Breast epithelium (tissue), 3 donors: Measurements from ENCODE around the gene GANAB.
A peak's percentile ranks its signal among the peaks of the same experiment; 100 is the strongest.

Source experiments
- POLR2A ChIP-seq: fragments of 450-650 bp; IDR thresholded peaks from one replicate; pipeline ENCODE4 v1.6.1; 2016; ENCODE audit warnings: antibody characterized with exemption, mild to moderate bottlenecking, moderate library complexity
- POLR2AphosphoS5 ChIP-seq, 3 donors: sonication (generic); formaldehyde crosslinking; IDR thresholded peaks; one replicate each; pipeline ENCODE4 v1.6.1; 2017; ENCODE audit warnings: antibody characterized with exemption in 3 of 3
- TF ChIP-seq, protein P1 (sequence below), 3 donors: fragments of 450-650 bp; IDR thresholded peaks; one replicate each; pipeline ENCODE4 v1.5.1; 2016 to 2017; ENCODE audit warnings: antibody characterized with exemption in 3 of 3, mild to moderate bottlenecking in 3 of 3, moderate library complexity in 3 of 3

DNA sequence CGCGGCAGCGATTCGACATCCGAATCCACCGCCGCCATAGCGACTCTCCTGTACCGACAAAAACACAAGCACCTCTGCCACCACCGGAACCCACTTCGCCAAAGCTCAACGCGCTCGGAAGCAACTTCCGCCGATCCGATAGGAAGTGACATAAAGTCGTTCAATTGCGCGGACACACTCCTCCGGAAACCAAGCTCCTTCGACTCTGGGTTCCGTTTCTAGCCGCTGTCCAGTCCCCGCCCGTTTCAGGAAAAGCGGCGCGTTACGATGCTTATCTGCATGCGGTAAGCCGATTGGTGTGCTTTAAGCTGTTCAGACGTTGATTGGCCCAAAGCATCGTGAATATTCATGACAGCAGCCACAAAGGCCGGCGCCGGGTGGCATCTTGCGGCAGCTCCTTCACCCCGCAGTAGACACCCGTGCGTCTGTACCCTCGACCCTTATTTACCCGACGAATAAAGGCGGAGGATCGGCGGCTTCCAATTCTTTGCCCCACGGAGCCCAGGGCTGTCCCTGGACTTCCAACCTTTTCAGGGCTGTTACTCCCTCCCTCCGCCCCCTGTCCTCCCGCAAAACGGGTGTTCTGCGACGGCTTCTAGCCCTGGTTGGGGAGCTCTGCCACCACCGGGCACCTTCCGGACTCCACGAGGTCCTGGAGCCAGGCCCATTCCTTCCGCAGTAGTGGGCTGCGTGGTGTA is 54.8 kb downstream of the GANAB start, which contains the start of gene TUT1:
- TF ChIP-seq, protein P1, sequence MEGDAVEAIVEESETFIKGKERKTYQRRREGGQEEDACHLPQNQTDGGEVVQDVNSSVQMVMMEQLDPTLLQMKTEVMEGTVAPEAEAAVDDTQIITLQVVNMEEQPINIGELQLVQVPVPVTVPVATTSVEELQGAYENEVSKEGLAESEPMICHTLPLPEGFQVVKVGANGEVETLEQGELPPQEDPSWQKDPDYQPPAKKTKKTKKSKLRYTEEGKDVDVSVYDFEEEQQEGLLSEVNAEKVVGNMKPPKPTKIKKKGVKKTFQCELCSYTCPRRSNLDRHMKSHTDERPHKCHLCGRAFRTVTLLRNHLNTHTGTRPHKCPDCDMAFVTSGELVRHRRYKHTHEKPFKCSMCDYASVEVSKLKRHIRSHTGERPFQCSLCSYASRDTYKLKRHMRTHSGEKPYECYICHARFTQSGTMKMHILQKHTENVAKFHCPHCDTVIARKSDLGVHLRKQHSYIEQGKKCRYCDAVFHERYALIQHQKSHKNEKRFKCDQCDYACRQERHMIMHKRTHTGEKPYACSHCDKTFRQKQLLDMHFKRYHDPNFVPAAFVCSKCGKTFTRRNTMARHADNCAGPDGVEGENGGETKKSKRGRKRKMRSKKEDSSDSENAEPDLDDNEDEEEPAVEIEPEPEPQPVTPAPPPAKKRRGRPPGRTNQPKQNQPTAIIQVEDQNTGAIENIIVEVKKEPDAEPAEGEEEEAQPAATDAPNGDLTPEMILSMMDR (IDR thresholded peaks at IDR 0.05), result peak in 1 of 3 donors; percentile 10
- TF ChIP-seq POLR2AphosphoS5 (IDR thresholded peaks at IDR 0.05) (peak; percentile 95 to 99 (median 99)), POLR2A (peak; percentile 75)
